Measurements from ENCODE around the gene PATZ1.

- no peak for TF ChIP-seq CTCF (conservative IDR thresholded peaks at IDR 0.05)
- no peak for TF ChIP-seq ZFX (IDR thresholded peaks at IDR 0.05)
These were observed 59.5 kb downstream of the PATZ1 start for GRCh38 chr22:31286360-31287255.
